ENCODE results near the gene NT5C3B.

NT5C3B gene

DNA sequence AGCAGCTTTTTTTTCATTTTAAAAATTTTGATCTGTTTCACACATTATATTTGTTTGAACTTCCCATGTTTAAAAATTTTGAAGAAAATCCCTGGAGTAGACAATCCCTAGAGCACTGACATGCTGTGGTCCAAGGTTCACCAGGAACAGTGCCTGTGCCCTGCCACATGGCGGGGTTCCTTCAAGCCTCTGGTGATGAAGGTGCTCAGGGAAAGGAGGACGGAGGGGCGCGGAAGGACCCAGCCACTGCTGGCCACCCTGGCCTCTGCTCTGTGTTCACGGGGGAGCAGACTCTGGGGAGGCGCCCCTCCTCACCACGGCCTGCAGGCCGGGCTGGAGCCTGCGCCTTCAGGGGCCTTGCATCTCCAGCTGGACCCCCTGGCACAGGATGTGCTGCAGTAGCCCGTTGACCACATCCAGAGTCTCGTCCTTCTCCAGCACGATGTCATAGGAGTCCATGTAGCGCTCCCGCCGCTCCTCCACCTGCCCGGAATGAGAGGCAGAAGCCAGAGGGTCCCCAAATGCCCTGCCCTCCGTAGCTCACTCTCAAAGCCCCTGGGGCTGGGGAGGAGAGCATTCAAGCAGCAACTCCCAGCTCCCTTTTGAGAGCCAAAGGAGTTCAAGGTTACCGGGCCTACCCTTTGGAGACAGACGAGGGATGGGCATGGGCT is 10.7 kb downstream of the NT5C3B start:
- Histone ChIP-seq H3K4me3 (ENCODE audit: low read length) (no peak overlapping the region), H3K4me1 (ENCODE audit: low read length) (no peaks in the 10 kb centered on the region), H3K79me2 (ENCODE audit: low read length) (no peaks in the 10 kb centered on the region), H4K20me1 (ENCODE audit: insufficient read depth, low read length) (no peaks in the 10 kb centered on the region), H2AFZ (ENCODE audit: low read depth, low read length) (no peak overlapping the region), H3K27me3 (ENCODE audit: low read depth, low read length) (no peaks in the 10 kb centered on the region), H3K27ac (ENCODE audit: low read length) (no peak overlapping the region), H3K9me3 (ENCODE audit: insufficient read depth, low read length) (no peaks in the 10 kb centered on the region), H3K9ac (ENCODE audit: low read length) (no peak overlapping the region), H3K4me2 (ENCODE audit: low read length) (no peak overlapping the region), H3K36me3 (replicated peaks; ENCODE audit: low read depth, low read length) (peaks cover 19% of the 10 kb centered on the region)
- TF ChIP-seq EZH2phosphoT487 (IDR thresholded peaks at IDR 0.05; ENCODE audit: low read depth): no peak
- TF ChIP-seq, protein P1, sequence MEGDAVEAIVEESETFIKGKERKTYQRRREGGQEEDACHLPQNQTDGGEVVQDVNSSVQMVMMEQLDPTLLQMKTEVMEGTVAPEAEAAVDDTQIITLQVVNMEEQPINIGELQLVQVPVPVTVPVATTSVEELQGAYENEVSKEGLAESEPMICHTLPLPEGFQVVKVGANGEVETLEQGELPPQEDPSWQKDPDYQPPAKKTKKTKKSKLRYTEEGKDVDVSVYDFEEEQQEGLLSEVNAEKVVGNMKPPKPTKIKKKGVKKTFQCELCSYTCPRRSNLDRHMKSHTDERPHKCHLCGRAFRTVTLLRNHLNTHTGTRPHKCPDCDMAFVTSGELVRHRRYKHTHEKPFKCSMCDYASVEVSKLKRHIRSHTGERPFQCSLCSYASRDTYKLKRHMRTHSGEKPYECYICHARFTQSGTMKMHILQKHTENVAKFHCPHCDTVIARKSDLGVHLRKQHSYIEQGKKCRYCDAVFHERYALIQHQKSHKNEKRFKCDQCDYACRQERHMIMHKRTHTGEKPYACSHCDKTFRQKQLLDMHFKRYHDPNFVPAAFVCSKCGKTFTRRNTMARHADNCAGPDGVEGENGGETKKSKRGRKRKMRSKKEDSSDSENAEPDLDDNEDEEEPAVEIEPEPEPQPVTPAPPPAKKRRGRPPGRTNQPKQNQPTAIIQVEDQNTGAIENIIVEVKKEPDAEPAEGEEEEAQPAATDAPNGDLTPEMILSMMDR (IDR thresholded peaks at IDR 0.05; ENCODE audit: low read depth, low read length): no peak

GRCh38 chr17:41824086-41824485 is 11.9 kb downstream of the NT5C3B start:
- H3K79me2 ChIP-seq (ENCODE audit: low read length): peaks cover 3% of the 10 kb centered on the region; the same call in 1 of the 2 replicates
- H3K9ac ChIP-seq (ENCODE audit: low read length): no peak overlapping the region
- no peaks in the 10 kb centered on the region for H3K9me3 ChIP-seq (ENCODE audit: insufficient read depth, low read length)
- H3K27ac ChIP-seq (ENCODE audit: low read length): no peak overlapping the region
- no peak for TF ChIP-seq EZH2phosphoT487 (IDR thresholded peaks at IDR 0.05; ENCODE audit: low read depth)
- TF ChIP-seq, protein P1 (IDR thresholded peaks at IDR 0.05; ENCODE audit: low read depth, low read length): no peak
- H3K4me3 ChIP-seq (ENCODE audit: low read length): no peak overlapping the region
- H4K20me1 ChIP-seq (ENCODE audit: insufficient read depth, low read length): no peaks in the 10 kb centered on the region
- no peak overlapping the region for H2AFZ ChIP-seq (ENCODE audit: low read depth, low read length)
- no peaks in the 10 kb centered on the region for H3K27me3 ChIP-seq (ENCODE audit: low read depth, low read length)
- H3K4me1 ChIP-seq (ENCODE audit: low read length): peaks cover 10% of the 10 kb centered on the region
- peaks cover 11% of the 10 kb centered on the region for H3K36me3 ChIP-seq (replicated peaks; ENCODE audit: low read depth, low read length)
- no peak overlapping the region for H3K4me2 ChIP-seq (ENCODE audit: low read length)

DNA sequence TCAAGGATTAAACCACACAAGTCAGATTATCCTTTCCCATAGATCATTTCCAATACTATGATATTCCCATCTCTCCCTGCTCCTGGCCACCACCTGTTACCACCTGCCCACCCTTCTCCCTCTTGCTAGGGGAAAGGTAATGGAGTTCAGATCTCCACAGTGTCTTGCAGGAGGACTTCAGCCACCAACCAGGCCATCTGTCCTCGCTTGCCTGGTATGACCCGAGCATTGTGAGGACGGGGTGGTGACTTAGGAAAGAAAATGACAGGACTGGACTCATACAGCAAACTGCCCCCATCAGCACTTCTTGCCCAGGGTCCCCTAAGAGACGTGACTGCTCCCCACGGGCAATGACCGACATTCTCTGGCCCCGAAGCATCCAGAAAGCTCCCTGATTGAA is 12.5 kb downstream of the NT5C3B start:
- Histone ChIP-seq H4K20me1 (ENCODE audit: insufficient read depth, low read length) (no peaks in the 10 kb centered on the region), H3K27me3 (ENCODE audit: low read depth, low read length) (no peaks in the 10 kb centered on the region), H3K4me2 (ENCODE audit: low read length) (no peak overlapping the region), H3K9me3 (ENCODE audit: insufficient read depth, low read length) (no peaks in the 10 kb centered on the region), H3K36me3 (replicated peaks; ENCODE audit: low read depth, low read length) (peaks cover 10% of the 10 kb centered on the region), H3K27ac (ENCODE audit: low read length) (no peak overlapping the region), H2AFZ (ENCODE audit: low read depth, low read length) (no peak overlapping the region), H3K79me2 (ENCODE audit: low read length) (peaks cover 3% of the 10 kb centered on the region; the same call in 1 of the 2 replicates), H3K9ac (ENCODE audit: low read length) (no peak overlapping the region), H3K4me1 (ENCODE audit: low read length) (peaks cover 13% of the 10 kb centered on the region), H3K4me3 (ENCODE audit: low read length) (no peak overlapping the region)
- no peak for TF ChIP-seq EZH2phosphoT487 (IDR thresholded peaks at IDR 0.05; ENCODE audit: low read depth)
- TF ChIP-seq, protein P1 (IDR thresholded peaks at IDR 0.05; ENCODE audit: low read depth, low read length): no peak

DNA sequence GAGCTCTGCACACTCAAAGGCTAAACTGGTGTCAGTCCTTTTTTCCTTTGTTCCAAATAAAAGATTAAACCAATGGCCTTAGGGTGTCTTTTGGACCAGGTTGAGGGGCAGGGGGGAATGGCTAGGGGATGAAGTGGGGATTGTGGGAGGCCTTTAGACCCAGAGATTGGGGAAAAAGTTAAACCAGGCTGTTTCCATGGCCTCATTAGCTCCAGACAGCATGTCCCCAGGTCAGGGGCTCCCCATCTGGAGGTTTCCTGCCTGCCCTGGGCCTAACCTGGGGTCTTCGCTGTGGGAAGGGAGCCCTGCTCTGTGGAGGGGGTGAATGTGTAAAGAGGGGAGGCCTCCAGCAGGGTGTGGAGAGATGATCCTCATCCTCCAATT is 12.9 kb downstream of the NT5C3B start:
- Histone ChIP-seq H3K4me1 (ENCODE audit: low read length) (peaks cover 17% of the 10 kb centered on the region), H3K4me2 (ENCODE audit: low read length) (no peak overlapping the region), H3K9me3 (ENCODE audit: insufficient read depth, low read length) (no peaks in the 10 kb centered on the region), H4K20me1 (ENCODE audit: insufficient read depth, low read length) (no peaks in the 10 kb centered on the region), H3K79me2 (ENCODE audit: low read length) (peaks cover 3% of the 10 kb centered on the region; the same call in 1 of the 2 replicates), H3K4me3 (ENCODE audit: low read length) (no peak overlapping the region), H3K36me3 (replicated peaks; ENCODE audit: low read depth, low read length) (peaks cover 8% of the 10 kb centered on the region), H3K27ac (ENCODE audit: low read length) (no peak overlapping the region), H3K9ac (ENCODE audit: low read length) (no peak overlapping the region), H2AFZ (ENCODE audit: low read depth, low read length) (no peak overlapping the region), H3K27me3 (ENCODE audit: low read depth, low read length) (no peaks in the 10 kb centered on the region)
- TF ChIP-seq, protein P1 (IDR thresholded peaks at IDR 0.05; ENCODE audit: low read depth, low read length): no peak
- TF ChIP-seq EZH2phosphoT487 (IDR thresholded peaks at IDR 0.05; ENCODE audit: low read depth): no peak
